K562 (cell line): ENCODE measurements around the gene MYRIP. TPM values are rescaled to one million over a fixed set of nuclear protein-coding genes. Genes with fewer than 3 reads are reported as not detected.
A peak's percentile ranks its signal among the peaks of the same experiment; 100 is the strongest.

ENCODE experiments used
- ATAC-seq: fragments of 200-7000 bp; cut with Tn5 transposase; 3 replicates; pipeline ENCODE4 v1.9.1; 2020; ENCODE audit warnings: moderate library complexity
- BruUV-seq: library from RNA; stranded (reverse); fragments of 400-500 nt; replicated peaks from 2 replicates; lab custom pipeline; 2021; lab: Mats Ljungman, UMichigan
- CTCF ChIA-PET: fragments of 300-600 bp; formaldehyde crosslinking; extraction: SDS; loops from one replicate; lab custom pipeline; 2021; ENCODE audit warnings: low intra/inter-chr PET ratio; lab: Yijun Ruan, JAX
- POLR2A ChIA-PET: fragments of 300-600, 350-650 bp; sonication (Branson Sonifier 250); formaldehyde crosslinking; extraction: SDS; loops from one replicate; lab custom pipeline; 2021; ENCODE audit warnings: antibody characterized with exemption, inconsistent platforms; lab: Yijun Ruan, JAX
- DNase-seq, 4 experiments: peaks; one replicate each; pipeline versions ENCODE4 v3.0.0 to v3.0.0-alpha.2; 2011 to 2018; ENCODE audit warnings: low spot score in 3 of 4, mixed read lengths in 3 of 4; ENCODE audit errors: extremely low read depth in 1 of 4
- FAIRE-seq: peaks from 2 replicates; lab custom pipeline; 2011; peaks lifted over from hg19 to GRCh38; lab: Jason Lieb, UNC
- H2AFZ ChIP-seq: 2 replicates; pipeline ENCODE4 v1.6.0; 2011; ENCODE audit warnings: low read depth, low read length, control low read depth, inconsistent platforms
- H3K27ac ChIP-seq: fragments of 200-600 bp; 3 replicates; pipeline ENCODE4 v1.8.0; 2011; ENCODE audit warnings: low read depth, mild to moderate bottlenecking, control low read depth, inconsistent platforms, low read length, moderate library complexity, mixed read lengths; ENCODE audit errors: extremely low read depth
- H3K27me3 ChIP-seq, 2 experiments: fragments of 300-600 bp in 1 of 2; 2 replicates in 1 of 2; 3 replicates in 1 of 2; pipeline versions ENCODE4 v1.6.0 to v1.8.0; 2011; ENCODE audit warnings: inconsistent platforms in 2 of 2, low read length in 2 of 2, mild to moderate bottlenecking in 1 of 2, mixed read lengths in 1 of 2, moderate library complexity in 1 of 2; ENCODE audit not compliant: control insufficient read depth in 2 of 2, insufficient read depth in 2 of 2
- H3K36me3 ChIP-seq: fragments of 300-600 bp; 3 replicates; pipeline ENCODE4 v1.8.0; 2011; ENCODE audit warnings: mild to moderate bottlenecking, low read length, inconsistent platforms; ENCODE audit not compliant: control insufficient read depth, insufficient read depth
- H3K4me1 ChIP-seq, 2 experiments: fragments of 200-600 bp in 1 of 2; replicated peaks in 1 of 2; 2 replicates in 1 of 2; 3 replicates in 1 of 2; pipeline versions ENCODE4 v1.5.1 to v1.8.0; 2011; ENCODE audit warnings: inconsistent platforms in 2 of 2, low read length in 2 of 2, mild to moderate bottlenecking in 1 of 2, mixed read lengths in 1 of 2, moderate library complexity in 1 of 2; ENCODE audit not compliant: control insufficient read depth in 2 of 2, insufficient read depth in 2 of 2
- H3K4me2 ChIP-seq: 2 replicates; pipeline ENCODE4 v1.6.1; 2011; ENCODE audit warnings: low read length, control low read depth, inconsistent platforms, mixed read lengths; ENCODE audit not compliant: insufficient read depth
- H3K4me3 ChIP-seq: fragments of 200-600 bp; sonication (generic), shearing (Covaris generic); 2 replicates; pipeline ENCODE4 v1.5.1; 2016; ENCODE audit warnings: control low read depth, inconsistent platforms
- H3K79me2 ChIP-seq: fragments of 200-600 bp; 3 replicates; pipeline ENCODE4 v1.8.0; 2011; ENCODE audit warnings: low read length, inconsistent platforms; ENCODE audit not compliant: control insufficient read depth, insufficient read depth
- H3K9ac ChIP-seq, 2 experiments: 2 replicates each; pipeline versions ENCODE4 v1.6.0 to v1.6.1; 2011; ENCODE audit warnings: low read depth in 2 of 2, low read length in 2 of 2, control low read depth in 1 of 2, inconsistent platforms in 1 of 2, mild to moderate bottlenecking in 1 of 2, mixed read lengths in 1 of 2; ENCODE audit not compliant: insufficient read depth in 1 of 2
- H3K9me1 ChIP-seq: one replicate; pipeline ENCODE4 v1.6.0; 2011; ENCODE audit warnings: inconsistent platforms, mild to moderate bottlenecking, low read length, moderate library complexity; ENCODE audit not compliant: control insufficient read depth, insufficient read depth
- H3K9me3 ChIP-seq: replicated peaks from 2 replicates; pipeline ENCODE4 v1.5.1; 2011; ENCODE audit warnings: low read depth, low read length, inconsistent platforms; ENCODE audit not compliant: control insufficient read depth, insufficient read depth
- H4K20me1 ChIP-seq: replicated peaks from 2 replicates; pipeline ENCODE4 v1.6.1; 2011; ENCODE audit warnings: low read length, inconsistent platforms, mixed read lengths; ENCODE audit not compliant: control insufficient read depth, insufficient read depth
- MCM7 ChIP-seq, 2 experiments: fragments of 450-650 bp; IDR thresholded peaks; 2 replicates each; pipeline ENCODE4 v1.6.1; 2016 to 2018
- NFIC ChIP-seq: fragments of 450-650 bp; IDR thresholded peaks from 2 replicates; pipeline ENCODE4 v1.6.1; 2017; ENCODE audit warnings: mild to moderate bottlenecking, inconsistent platforms
- WGBS: fragments of 100-300 bp; shearing (Covaris generic); methylation state at CpG from one replicate; pipeline ENCODE4 v1.1.6; 2016; ENCODE audit warnings: low coverage, mixed read lengths; ENCODE audit not compliant: insufficient coverage; ENCODE audit errors: missing lambda C conversion rate; 5-methylcytosine and 5-hydroxymethylcytosine counted together
- in situ Hi-C: fragments of 300-500 bp; cut with MboI; formaldehyde crosslinking; loops from 4 replicates; pipeline ENCODE4 v1.15.0; 2018; ENCODE audit warnings: inconsistent platforms, mixed read lengths
- intact Hi-C: fragments of 100-400 bp; cut with micrococcal nuclease; formaldehyde crosslinking; loops from 2 replicates; pipeline ENCODE4 v1.14.2; 2022
- polyA plus RNA-seq, 8 experiments: library from polyadenylated mRNA; depleted of rRNA in 4 of 8; stranded (reverse) in 5 of 8; unstranded in 3 of 8; fragments of >200 nt; fragmentation: Nextera tagmentation in 2 of 8; fragmentation: Illumina TruSeq in 1 of 8; extraction: Ambion mirVana in 2 of 8; extraction: Trizol in 1 of 8; gene quantifications; 2 replicates each; pipeline versions ENCODE4 v1.2.1 to v1.2.3, GENCODE V29; 2011 to 2014; ENCODE audit warnings: inconsistent platforms in 1 of 8, missing spikeins in 1 of 8
- total RNA-seq, 7 experiments: library from RNA; depleted of rRNA in 6 of 7; stranded (reverse); fragments of >200 nt in 6 of 7; fragmentation: Illumina TruSeq in 2 of 7; extraction: Trizol in 2 of 7; gene quantifications; 2 replicates each; pipeline versions ENCODE4 v1.2.1 to v1.2.3, GENCODE V29; 2011 to 2021; ENCODE audit warnings: low replicate concordance in 1 of 7
- TF ChIP-seq, protein P1 (sequence below): fragments of 450-650 bp; formaldehyde crosslinking; IDR thresholded peaks from 2 replicates; pipeline ENCODE4 v1.4.0; 2020; ENCODE audit warnings: mild to moderate bottlenecking, mixed read lengths

MYRIP gene
- total and polyA plus RNA-seq, 9 of the 15 experiments (the other 6 are each of a cell fraction or from before 2014, with no cell fraction given): 0.03 to 0.12 TPM; not detected in 7

- ChIA-PET CTCF (interaction anchor here (0.5 to 4.6 kb wide), 2 partner anchors 126 to 272 kb away, joined by 3 to 90 read pairs; no protein-coding TSS in a partner anchor), POLR2A (interaction anchor here (0.7 kb wide), 1 partner anchor 189 kb away, joined by 3 read pairs; no protein-coding TSS in a partner anchor)
- H3K4me1 ChIP-seq: peaks cover 3 to 9% of the 10 kb centered on the region in 2 experiments; a peak in 2 of 5 replicates
- H3K79me2 ChIP-seq: no peaks in the 10 kb centered on the region
- no peak overlapping the region for H3K4me2 ChIP-seq
- no peak for DNase-seq
- 1% methylated on average over 13 of the region's 13 CpGs for WGBS
- in situ Hi-C loops (loop anchor here (5.0 to 10.0 kb wide), 2 partner anchors 127 to 245 kb away; no protein-coding TSS in a partner anchor), intact Hi-C loops (loop anchor here (5.0 to 10.0 kb wide), 3 partner anchors 52 to 1695 kb away; no protein-coding TSS in a partner anchor)
- no peak overlapping the region for H3K27ac ChIP-seq
- peak overlapping the region in 1 of 2 experiments; percentile 31; a peak in 1 of 4 replicates for H3K9ac ChIP-seq
- H2AFZ ChIP-seq: no peak overlapping the region
- no peak for ATAC-seq
- no peaks in the 10 kb centered on the region for H4K20me1 ChIP-seq
- H3K27me3 ChIP-seq: peaks cover under 1 to 41% of the 10 kb centered on the region in 2 experiments; a peak in 2 of 5 replicates
- H3K4me3 ChIP-seq: no peak overlapping the region
- no peaks in the 10 kb centered on the region for H3K9me1 ChIP-seq
- TF ChIP-seq NFIC (peak; percentile 55; the same call in 1 of the 2 replicates), MCM7 (IDR thresholded peaks at IDR 0.05) (no peak)
- TF ChIP-seq, protein P1, sequence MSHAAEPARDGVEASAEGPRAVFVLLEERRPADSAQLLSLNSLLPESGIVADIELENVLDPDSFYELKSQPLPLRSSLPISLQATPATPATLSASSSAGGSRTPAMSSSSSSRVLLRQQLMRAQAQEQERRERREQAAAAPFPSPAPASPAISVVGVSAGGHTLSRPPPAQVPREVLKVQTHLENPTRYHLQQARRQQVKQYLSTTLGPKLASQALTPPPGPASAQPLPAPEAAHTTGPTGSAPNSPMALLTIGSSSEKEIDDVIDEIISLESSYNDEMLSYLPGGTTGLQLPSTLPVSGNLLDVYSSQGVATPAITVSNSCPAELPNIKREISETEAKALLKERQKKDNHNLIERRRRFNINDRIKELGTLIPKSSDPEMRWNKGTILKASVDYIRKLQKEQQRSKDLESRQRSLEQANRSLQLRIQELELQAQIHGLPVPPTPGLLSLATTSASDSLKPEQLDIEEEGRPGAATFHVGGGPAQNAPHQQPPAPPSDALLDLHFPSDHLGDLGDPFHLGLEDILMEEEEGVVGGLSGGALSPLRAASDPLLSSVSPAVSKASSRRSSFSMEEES (CRISPR knock-in tag): no peak
- no peak for FAIRE-seq
- no peaks in the 10 kb centered on the region for H3K9me3 ChIP-seq
- BruUV-seq: no TSS peak
- no peaks in the 10 kb centered on the region for H3K36me3 ChIP-seq
Measured at GRCh38 chr3:40190056-40190455, 380.6 kb downstream of the MYRIP start.
